Measurements from ENCODE around the gene NISCH.

The NISCH gene

DNA sequence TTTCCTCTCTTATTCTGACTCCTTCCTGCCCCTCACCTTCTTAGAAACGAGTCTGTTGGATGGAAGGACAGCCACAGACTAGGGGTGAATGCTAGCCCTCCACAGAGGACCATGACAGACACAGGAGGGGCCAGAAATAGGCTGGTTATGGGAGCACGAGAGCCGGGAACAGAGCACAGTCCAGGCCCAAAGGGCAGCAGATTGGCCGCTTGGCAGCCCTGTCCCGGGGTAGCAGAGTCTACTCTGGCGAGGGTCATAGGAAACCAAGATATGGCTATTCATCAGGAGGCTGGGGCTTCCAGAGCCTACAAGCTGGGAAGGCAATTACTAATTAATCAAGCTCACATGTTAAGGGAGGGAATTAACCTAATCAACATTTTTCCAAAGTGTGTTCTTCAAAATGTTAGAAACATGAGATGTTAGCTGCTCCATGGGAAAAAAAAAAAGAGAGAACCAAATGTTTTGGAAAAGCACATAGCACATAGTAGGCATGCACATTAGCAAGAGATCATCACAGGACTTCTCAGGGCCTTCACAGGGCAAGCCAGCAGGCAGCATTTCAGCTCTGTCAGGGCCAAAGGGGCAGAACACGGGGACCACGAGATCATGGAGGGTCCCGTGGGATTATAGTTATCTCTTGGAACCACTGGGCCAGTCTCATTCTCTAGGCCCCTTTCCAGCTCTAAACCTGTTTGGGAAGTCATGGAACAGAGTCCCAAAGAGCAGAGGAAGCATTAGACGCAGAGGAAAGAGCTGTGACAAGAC lies 23.8 kb upstream of the NISCH start:
- TF ChIP-seq, protein P1, sequence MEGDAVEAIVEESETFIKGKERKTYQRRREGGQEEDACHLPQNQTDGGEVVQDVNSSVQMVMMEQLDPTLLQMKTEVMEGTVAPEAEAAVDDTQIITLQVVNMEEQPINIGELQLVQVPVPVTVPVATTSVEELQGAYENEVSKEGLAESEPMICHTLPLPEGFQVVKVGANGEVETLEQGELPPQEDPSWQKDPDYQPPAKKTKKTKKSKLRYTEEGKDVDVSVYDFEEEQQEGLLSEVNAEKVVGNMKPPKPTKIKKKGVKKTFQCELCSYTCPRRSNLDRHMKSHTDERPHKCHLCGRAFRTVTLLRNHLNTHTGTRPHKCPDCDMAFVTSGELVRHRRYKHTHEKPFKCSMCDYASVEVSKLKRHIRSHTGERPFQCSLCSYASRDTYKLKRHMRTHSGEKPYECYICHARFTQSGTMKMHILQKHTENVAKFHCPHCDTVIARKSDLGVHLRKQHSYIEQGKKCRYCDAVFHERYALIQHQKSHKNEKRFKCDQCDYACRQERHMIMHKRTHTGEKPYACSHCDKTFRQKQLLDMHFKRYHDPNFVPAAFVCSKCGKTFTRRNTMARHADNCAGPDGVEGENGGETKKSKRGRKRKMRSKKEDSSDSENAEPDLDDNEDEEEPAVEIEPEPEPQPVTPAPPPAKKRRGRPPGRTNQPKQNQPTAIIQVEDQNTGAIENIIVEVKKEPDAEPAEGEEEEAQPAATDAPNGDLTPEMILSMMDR (IDR thresholded peaks at IDR 0.05; ENCODE audit: poor library complexity, severe bottlenecking): no peak
- Histone ChIP-seq H3K36me3 (ENCODE audit: low read depth) (no peaks in the 10 kb centered on the region), H3K9me3 (ENCODE audit: severe bottlenecking) (no peaks in the 10 kb centered on the region), H3K27me3 (ENCODE audit: insufficient read depth, poor library complexity, severe bottlenecking) (no peaks in the 10 kb centered on the region), H3K27ac (ENCODE audit: poor library complexity, severe bottlenecking) (no peak overlapping the region), H3K4me1 (ENCODE audit: insufficient read depth, poor library complexity, severe bottlenecking) (no peaks in the 10 kb centered on the region), H3K4me3 (ENCODE audit: severe bottlenecking) (no peak overlapping the region)
- ATAC-seq (ENCODE audit: low read depth): no peak
- DNase-seq (ENCODE audit: low spot score): no peak

GRCh38 chr3:52432225-52432624 lies 23.2 kb upstream of the NISCH start:
- Histone ChIP-seq H3K4me1 (ENCODE audit: insufficient read depth, poor library complexity, severe bottlenecking) (no peaks in the 10 kb centered on the region), H3K36me3 (ENCODE audit: low read depth) (no peaks in the 10 kb centered on the region), H3K4me3 (ENCODE audit: severe bottlenecking) (no peak overlapping the region), H3K9me3 (ENCODE audit: severe bottlenecking) (no peaks in the 10 kb centered on the region), H3K27ac (ENCODE audit: poor library complexity, severe bottlenecking) (no peak overlapping the region), H3K27me3 (ENCODE audit: insufficient read depth, poor library complexity, severe bottlenecking) (no peaks in the 10 kb centered on the region)
- TF ChIP-seq, protein P1 (IDR thresholded peaks at IDR 0.05; ENCODE audit: poor library complexity, severe bottlenecking): no peak
- no peak for ATAC-seq (ENCODE audit: low read depth)
- DNase-seq (ENCODE audit: low spot score): no peak

- no peak overlapping the region for H3K4me3 ChIP-seq (ENCODE audit: severe bottlenecking)
- no peaks in the 10 kb centered on the region for H3K9me3 ChIP-seq (ENCODE audit: severe bottlenecking)
- H3K27ac ChIP-seq (ENCODE audit: poor library complexity, severe bottlenecking): no peak overlapping the region
- ATAC-seq (ENCODE audit: low read depth) (no peak), DNase-seq (ENCODE audit: low spot score) (no peak)
- H3K27me3 ChIP-seq (ENCODE audit: insufficient read depth, poor library complexity, severe bottlenecking): no peaks in the 10 kb centered on the region
- H3K4me1 ChIP-seq (ENCODE audit: insufficient read depth, poor library complexity, severe bottlenecking): peaks cover 1% of the 10 kb centered on the region
- TF ChIP-seq, protein P1 (IDR thresholded peaks at IDR 0.05; ENCODE audit: poor library complexity, severe bottlenecking): no peak
- no peaks in the 10 kb centered on the region for H3K36me3 ChIP-seq (ENCODE audit: low read depth)
Measured at GRCh38 chr3:52432691-52433141, 22.7 kb upstream of the NISCH start.

GRCh38 chr3:52433328-52433995 lies 21.9 kb upstream of the NISCH start:
- ATAC-seq (ENCODE audit: low read depth) (no peak), DNase-seq (ENCODE audit: low spot score) (no peak)
- TF ChIP-seq, protein P1 (IDR thresholded peaks at IDR 0.05; ENCODE audit: poor library complexity, severe bottlenecking): no peak
- Histone ChIP-seq H3K9me3 (ENCODE audit: severe bottlenecking) (no peaks in the 10 kb centered on the region), H3K4me3 (ENCODE audit: severe bottlenecking) (no peak overlapping the region), H3K27me3 (ENCODE audit: insufficient read depth, poor library complexity, severe bottlenecking) (no peaks in the 10 kb centered on the region), H3K4me1 (ENCODE audit: insufficient read depth, poor library complexity, severe bottlenecking) (peaks cover 5% of the 10 kb centered on the region), H3K27ac (ENCODE audit: poor library complexity, severe bottlenecking) (no peak overlapping the region), H3K36me3 (ENCODE audit: low read depth) (no peaks in the 10 kb centered on the region)

Measured in RWPE2 (cell line).